Measurements from ENCODE around the gene EIF3K.
A peak's percentile ranks its signal among the peaks of the same experiment; 100 is the strongest.

EIF3K gene

DNA sequence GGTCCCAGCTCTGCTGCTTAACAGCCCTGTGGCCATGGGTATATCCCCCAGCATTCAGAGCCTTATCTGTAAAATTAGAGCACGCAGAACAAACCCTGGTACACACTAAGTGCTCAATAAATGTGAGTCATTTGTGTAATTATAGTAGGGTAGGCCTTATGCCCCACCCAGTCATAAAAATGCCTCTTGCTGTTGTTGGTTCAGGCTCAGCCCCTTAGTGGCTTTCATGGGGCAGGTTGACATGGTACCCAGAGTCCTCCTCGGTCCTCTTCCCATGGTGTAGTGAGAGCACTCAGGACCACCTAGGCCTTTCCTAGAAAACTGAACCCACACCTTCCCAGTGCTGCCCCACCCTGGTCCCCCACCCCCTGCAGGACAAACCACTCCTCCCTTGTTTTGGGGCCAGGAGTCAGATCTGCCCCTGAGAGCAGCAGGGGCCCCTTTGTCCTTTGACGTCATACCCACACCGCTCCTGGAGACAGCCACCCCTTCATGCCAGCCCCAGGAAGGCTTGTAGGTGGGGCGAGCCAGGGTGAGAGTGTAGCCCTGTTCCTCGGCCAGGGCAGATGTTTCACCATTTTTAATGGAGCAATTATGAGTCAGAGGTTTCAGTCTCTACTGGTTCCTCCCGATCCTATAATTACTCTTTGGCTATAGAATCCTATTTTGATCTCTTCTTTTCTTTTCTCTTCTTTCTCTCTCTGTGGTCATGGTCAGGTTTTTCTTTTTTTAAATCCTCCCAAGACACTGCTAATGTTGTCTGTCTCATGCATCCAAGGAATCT lies 65.3 kb downstream of the EIF3K start:
- Histone ChIP-seq H3K27me3 (ENCODE audit: control insufficient read depth in 1 of 2, insufficient read depth in 2 of 2, low read length in 2 of 2) (no peaks in the 10 kb centered on the region), H3K27ac (ENCODE audit: low read depth, low read length) (peak overlapping the region; percentile 95), H3K9me3 (ENCODE audit: control insufficient read depth in 1 of 2, low read length in 2 of 2) (no peaks in the 10 kb centered on the region), H3K36me3 (ENCODE audit: control insufficient read depth in 1 of 2, insufficient read depth in 2 of 2, low read length in 2 of 2) (peaks cover 0 to 2% of the 10 kb centered on the region in 2 donors), H3K4me3 (ENCODE audit: low read depth in 1 of 2, low read length in 2 of 2) (peak overlapping the region; percentile 7 to 41), H3K4me1 (ENCODE audit: control insufficient read depth in 1 of 2, insufficient read depth in 2 of 2, low read length in 2 of 2) (peaks cover 79 to 89% of the 10 kb centered on the region in 2 donors), H3K9ac (ENCODE audit: low read depth in 1 of 2, low read length in 2 of 2) (peak overlapping the region; percentile 78 to 82)

DNA sequence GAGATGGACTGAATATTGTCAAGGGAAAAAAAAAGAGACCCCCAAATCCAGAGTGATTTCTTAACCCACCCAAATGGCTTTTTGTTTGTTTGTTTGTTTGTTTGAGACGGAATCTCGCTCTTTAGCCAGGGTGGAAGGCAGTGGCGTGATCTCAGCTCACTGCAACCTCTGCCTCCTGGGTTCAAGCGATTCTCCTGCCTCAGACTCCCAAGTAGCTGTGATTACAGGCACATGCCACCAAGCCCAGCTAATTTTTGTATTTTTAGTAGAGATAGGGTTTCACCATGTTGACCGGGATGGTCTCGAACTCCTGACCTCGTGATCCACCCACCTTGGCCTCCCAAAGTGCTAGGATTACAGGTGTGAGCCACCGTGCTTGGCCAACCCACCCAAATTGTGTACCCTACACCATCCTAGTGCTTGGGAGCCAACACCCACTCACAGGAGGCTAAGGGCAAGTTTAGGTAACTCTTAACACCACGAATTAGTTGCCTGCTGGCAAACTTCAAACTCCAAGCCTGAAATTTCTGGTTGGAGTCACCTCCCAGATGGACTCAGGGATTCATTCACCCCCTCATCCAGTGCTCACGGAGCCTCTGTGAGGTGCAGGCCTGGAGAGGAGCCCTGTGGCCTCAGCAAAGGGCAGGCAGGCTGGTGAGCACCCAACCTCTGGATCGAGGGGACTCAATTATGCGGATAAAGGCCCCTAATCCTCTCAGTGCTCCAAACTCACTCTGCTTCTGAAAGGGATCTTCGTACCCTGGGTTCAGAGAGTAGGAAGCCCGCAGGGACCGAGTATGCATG lies 66.1 kb downstream of the EIF3K start:
- H3K9me3 ChIP-seq (ENCODE audit: control insufficient read depth in 1 of 2, low read length in 2 of 2) = no peaks in the 10 kb centered on the region
- peak overlapping the region; percentile 78 to 82 for H3K9ac ChIP-seq (ENCODE audit: low read depth in 1 of 2, low read length in 2 of 2)
- no peaks in the 10 kb centered on the region for H3K27me3 ChIP-seq (ENCODE audit: control insufficient read depth in 1 of 2, insufficient read depth in 2 of 2, low read length in 2 of 2)
- H3K4me3 ChIP-seq (ENCODE audit: low read depth in 1 of 2, low read length in 2 of 2) = peak overlapping the region; percentile 41
- peak overlapping the region; percentile 95 for H3K27ac ChIP-seq (ENCODE audit: low read depth, low read length)
- peaks cover 0 to under 1% of the 10 kb centered on the region in 2 donors for H3K36me3 ChIP-seq (ENCODE audit: control insufficient read depth in 1 of 2, insufficient read depth in 2 of 2, low read length in 2 of 2)
- peaks cover 71 to 82% of the 10 kb centered on the region in 2 donors for H3K4me1 ChIP-seq (ENCODE audit: control insufficient read depth in 1 of 2, insufficient read depth in 2 of 2, low read length in 2 of 2)

- Histone ChIP-seq H3K9me3 (ENCODE audit: control insufficient read depth in 1 of 2, low read length in 2 of 2) (no peaks in the 10 kb centered on the region), H3K27me3 (ENCODE audit: control insufficient read depth in 1 of 2, insufficient read depth in 2 of 2, low read length in 2 of 2) (no peaks in the 10 kb centered on the region), H3K4me1 (ENCODE audit: control insufficient read depth in 1 of 2, insufficient read depth in 2 of 2, low read length in 2 of 2) (peaks cover 63 to 75% of the 10 kb centered on the region in 2 donors), H3K36me3 (ENCODE audit: control insufficient read depth in 1 of 2, insufficient read depth in 2 of 2, low read length in 2 of 2) (peaks cover 0 to 3% of the 10 kb centered on the region in 2 donors), H3K4me3 (ENCODE audit: low read depth in 1 of 2, low read length in 2 of 2) (peak overlapping the region; percentile 41), H3K27ac (ENCODE audit: low read depth, low read length) (peak overlapping the region; percentile 95), H3K9ac (ENCODE audit: low read depth in 1 of 2, low read length in 2 of 2) (peak overlapping the region; percentile 78 to 82)
These were observed 66.9 kb downstream of the EIF3K start for GRCh38 chr19:38685666-38686529.

DNA sequence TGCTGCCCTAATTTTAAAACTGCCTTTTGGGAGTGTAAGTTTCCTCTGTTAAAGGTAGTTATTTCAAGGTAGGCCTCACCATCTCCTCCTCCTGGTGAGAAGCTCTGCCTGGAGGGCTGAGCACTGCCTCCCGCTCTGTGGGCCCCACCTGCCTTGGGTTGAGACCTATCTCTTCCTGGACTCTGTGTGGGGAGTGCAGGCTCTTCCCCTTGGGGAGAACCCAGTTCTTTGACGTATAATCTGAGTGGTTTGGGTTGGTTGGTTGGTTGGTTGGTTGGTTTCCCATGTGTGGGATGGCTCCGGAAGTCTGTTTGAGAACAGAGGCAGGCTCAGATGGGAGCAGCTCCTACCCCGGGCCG lies 67.5 kb downstream of the EIF3K start:
- peak overlapping the region; percentile 78 to 82 for H3K9ac ChIP-seq (ENCODE audit: low read depth in 1 of 2, low read length in 2 of 2)
- H3K36me3 ChIP-seq (ENCODE audit: control insufficient read depth in 1 of 2, insufficient read depth in 2 of 2, low read length in 2 of 2) = peaks cover 0 to 3% of the 10 kb centered on the region in 2 donors
- H3K4me1 ChIP-seq (ENCODE audit: control insufficient read depth in 1 of 2, insufficient read depth in 2 of 2, low read length in 2 of 2) = peaks cover 58 to 71% of the 10 kb centered on the region in 2 donors
- peak overlapping the region in 1 of 2 donors; percentile 21 for H3K4me3 ChIP-seq (ENCODE audit: low read depth in 1 of 2, low read length in 2 of 2)
- no peaks in the 10 kb centered on the region for H3K9me3 ChIP-seq (ENCODE audit: control insufficient read depth in 1 of 2, low read length in 2 of 2)
- no peaks in the 10 kb centered on the region for H3K27me3 ChIP-seq (ENCODE audit: control insufficient read depth in 1 of 2, insufficient read depth in 2 of 2, low read length in 2 of 2)
- peak overlapping the region; percentile 95 for H3K27ac ChIP-seq (ENCODE audit: low read depth, low read length)
